Smooth muscle cell of the brain vasculature (primary cell): ENCODE data around the gene PRKAA2.

Source experiments
- DNase-seq: peaks from one replicate; pipeline ENCODE4 v3.0.0-alpha.2; 2012; ENCODE audit warnings: low read depth, low spot score

Gene PRKAA2

DNA sequence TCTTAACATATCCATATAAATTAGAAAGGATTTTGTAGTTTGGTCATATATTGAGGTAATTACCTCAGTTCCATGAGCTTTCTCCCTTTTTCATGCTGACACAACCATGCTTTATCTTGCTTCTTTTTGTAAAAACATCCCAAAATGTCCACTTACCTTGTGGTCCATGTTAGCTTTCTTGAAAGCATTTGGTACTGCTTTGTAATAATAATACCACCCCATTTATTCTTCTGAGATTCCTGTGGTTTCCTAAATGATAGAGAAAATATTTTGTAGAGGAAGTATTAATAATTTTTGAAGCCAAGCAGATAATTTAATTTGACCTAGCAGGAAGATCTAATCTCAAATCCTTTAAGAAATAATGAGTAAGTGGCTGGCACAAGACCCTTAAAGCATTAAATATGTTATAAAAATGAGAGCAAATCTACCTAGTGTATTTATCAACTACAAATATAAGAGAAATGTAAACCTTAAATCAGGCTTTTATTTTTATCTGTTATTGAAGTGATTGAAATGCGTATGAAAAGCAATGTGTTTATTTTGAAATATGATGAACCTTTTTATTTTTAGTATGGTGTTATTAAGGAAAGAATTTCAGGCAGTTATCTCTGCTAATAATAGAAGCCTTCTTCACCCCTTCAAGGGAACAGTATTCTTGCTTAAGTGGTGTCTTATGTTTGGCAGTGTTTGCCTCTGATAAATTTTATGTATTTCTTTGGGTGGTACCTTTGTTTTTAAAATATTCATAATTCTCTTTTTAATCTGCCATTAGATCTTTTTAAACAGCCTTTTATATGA, 9.2 kb downstream of the PRKAA2 start:
- DNase-seq: no peak

GRCh38 chr1:56655991-56656613, 11.0 kb downstream of the PRKAA2 start:
- no peak for DNase-seq

GRCh38 chr1:56658254-56658653, 13.1 kb downstream of the PRKAA2 start:
- no peak for DNase-seq

DNA sequence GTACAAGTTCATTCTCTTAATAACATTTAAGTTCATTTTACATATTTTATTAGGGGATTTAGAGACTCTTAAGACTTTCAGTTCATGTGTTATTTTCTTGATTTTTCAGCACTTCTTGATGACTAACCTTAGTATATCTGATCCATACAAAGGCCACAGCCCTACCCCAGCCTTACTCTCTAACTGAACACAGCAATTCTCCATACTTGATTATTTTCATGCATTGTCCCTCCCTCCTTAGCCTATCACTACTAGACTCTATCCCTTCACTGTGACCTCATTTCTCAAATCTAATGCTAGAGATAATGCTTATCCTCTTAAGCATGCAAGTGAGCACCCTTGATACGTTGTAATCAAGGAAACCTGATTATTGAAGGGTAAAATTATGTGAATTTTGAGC, 15.2 kb downstream of the PRKAA2 start:
- no peak for DNase-seq

- no peak for DNase-seq
Observed at GRCh38 chr1:56663846-56664245, 18.7 kb downstream of the PRKAA2 start.

DNA sequence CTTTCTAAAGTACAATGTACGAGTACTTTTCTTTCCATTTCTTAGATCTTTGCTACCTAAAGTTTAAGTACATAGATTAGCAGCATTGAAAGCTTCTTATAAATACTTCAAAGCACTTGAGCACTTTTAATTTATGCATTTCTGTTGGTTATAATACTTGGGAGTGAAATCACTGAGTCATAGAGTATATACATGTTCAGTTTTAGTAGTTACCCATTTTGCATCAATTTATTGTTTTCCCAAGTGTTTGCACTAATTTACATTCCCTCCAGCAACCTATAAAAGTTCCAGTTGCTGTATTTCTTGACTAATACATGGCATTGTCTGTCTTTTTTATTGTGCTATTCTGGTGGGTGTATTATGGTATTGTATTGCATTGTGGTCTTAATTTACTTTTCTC, 20.3 kb downstream of the PRKAA2 start:
- no peak for DNase-seq

GRCh38 chr1:56666112-56666608, 21.0 kb downstream of the PRKAA2 start:
- no peak for DNase-seq

- no peak for DNase-seq
Observed at GRCh38 chr1:56670350-56670749, 25.2 kb downstream of the PRKAA2 start.

- no peak for DNase-seq
Observed at GRCh38 chr1:56671085-56671484, 26.0 kb downstream of the PRKAA2 start.

- DNase-seq: no peak
Observed at GRCh38 chr1:56671542-56671941, 26.4 kb downstream of the PRKAA2 start.

DNA sequence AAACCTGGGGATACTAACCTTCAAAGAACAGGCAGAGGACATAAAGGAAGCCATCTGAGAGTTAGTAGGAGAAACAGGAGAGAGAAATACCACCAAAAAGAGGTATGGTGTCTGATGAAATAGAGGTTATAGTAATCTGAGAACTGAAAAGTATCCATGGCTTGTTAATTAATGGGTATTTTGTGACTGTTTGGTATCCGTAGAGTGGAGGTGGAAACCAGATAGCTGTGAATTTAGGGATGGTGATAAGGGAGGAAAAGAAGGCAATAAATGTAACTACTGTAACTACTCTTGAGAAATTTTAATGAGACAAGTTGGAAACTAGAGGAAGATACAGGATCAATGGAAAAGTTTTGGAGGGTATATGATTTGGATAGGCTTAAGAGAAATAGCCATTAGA, 27.5 kb downstream of the PRKAA2 start:
- no peak for DNase-seq

- no peak for DNase-seq
Observed at GRCh38 chr1:56675763-56676162, 30.6 kb downstream of the PRKAA2 start.

GRCh38 chr1:56676571-56677035, 31.5 kb downstream of the PRKAA2 start:
- peak; percentile 36 for DNase-seq

- no peak for DNase-seq
Observed at GRCh38 chr1:56683569-56683968, 38.5 kb downstream of the PRKAA2 start.

GRCh38 chr1:56686169-56686568, 41.1 kb downstream of the PRKAA2 start:
- no peak for DNase-seq

GRCh38 chr1:56688522-56689026, 43.5 kb downstream of the PRKAA2 start:
- DNase-seq: no peak

GRCh38 chr1:56696663-56697062, 51.5 kb downstream of the PRKAA2 start:
- DNase-seq: no peak

DNA sequence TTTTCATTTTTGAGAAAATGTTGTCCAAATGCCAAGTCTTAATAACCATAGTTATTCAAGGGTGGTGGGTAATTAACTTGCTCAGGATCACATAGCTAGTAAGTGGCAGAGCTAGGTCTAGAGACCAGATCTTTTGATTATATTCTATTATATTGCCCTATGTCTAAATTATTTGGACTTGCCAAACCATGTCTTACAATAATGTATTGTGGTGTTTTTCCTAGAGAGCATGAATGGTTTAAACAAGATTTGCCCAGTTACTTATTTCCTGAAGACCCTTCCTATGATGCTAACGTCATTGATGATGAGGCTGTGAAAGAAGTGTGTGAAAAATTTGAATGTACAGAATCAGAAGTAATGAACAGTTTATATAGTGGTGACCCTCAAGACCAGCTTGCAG, 58.6 kb downstream of the PRKAA2 start:
- DNase-seq: no peak

- no peak for DNase-seq
Observed at GRCh38 chr1:56707379-56707778, 62.3 kb downstream of the PRKAA2 start.

DNA sequence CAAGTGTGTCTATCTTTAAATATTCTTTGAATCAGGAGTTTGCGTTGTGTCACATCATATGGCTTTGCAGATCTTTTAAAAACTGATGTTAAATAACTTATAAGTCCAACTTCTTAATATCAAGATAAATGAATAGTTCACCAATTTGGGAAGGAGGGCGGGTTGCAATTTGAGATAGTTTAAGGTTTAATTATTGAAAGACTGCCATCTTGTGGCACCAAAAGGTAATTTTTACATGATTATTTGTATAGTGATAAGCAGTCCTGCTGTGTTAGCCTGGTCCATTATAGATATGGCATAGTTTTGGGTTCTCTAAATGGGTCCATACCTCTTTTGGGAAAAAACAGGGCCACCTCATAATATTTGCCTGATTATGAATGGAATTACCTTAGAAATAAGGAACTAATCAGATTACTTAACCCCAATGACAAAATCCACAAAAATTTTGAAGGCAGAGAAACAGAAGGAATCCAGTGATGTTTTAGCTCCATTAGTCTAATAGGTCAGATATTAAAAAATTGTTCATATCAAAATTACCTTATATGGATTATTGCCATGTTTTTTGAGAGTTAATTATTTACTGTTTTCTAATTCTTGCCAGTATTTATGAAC, 64.3 kb downstream of the PRKAA2 start:
- peak; percentile 56 for DNase-seq

DNA sequence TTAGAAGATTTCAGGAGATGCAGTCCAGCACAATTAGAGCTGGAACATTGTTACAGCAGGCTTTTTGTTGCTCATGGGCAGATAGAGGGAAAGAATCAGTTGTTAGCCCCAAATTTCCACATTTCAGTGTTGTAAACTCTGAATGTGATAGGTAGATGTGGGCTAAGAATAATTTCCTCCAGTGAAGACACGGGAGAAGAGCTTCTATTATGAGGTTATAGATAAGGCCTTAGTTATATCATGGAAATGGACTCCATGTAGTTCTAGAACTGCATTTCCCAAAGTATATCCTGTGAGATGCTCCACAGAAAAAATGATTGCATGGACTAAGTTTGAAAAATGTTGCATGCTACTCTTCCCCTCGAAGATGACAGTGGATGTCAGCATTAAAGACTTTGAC, 64.9 kb downstream of the PRKAA2 start:
- DNase-seq: no peak

- no peak for DNase-seq
Observed at GRCh38 chr1:56710646-56711045, 65.5 kb downstream of the PRKAA2 start.
